Measurements from ENCODE around the gene HSPA5. TPM values are rescaled to one million over a fixed set of nuclear protein-coding genes. Genes with fewer than 3 reads are reported as not detected.

Gene HSPA5
- total and polyA plus RNA-seq, 4 donors: 122 to 431 (median 263) TPM

DNA sequence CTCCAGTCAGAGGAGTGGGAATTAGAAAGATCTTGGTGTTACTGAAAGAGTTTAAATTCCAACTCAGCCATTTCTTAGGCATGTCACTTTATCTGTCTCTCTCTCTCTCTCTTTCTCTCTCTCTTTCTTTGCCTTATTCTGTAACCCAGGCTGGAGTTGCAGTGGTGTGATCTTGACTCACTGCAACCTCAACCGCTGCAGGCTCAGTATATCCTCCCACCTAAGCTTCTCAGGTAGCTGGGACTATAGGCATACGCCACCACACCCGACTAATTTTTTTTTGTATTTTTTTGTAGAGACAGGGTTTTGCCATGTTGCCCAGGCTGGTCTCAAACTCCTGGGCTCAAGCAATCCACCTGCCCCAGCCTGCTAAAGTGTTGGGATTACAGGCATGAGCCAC, 22.5 kb downstream of the HSPA5 start:
- no peak for ATAC-seq (ENCODE audit: insufficient read depth, low FRiP score)
- no peak overlapping the region for H3K4me3 ChIP-seq
- no peak overlapping the region for H3K27ac ChIP-seq (ENCODE audit: low read depth in 1 of 2, low read length in 1 of 2)
- H3K27me3 ChIP-seq (ENCODE audit: control insufficient read depth in 3 of 3, insufficient read depth in 3 of 3, low read length in 2 of 3): no peaks in the 10 kb centered on the region
- H3K36me3 ChIP-seq (ENCODE audit: control insufficient read depth in 4 of 4, insufficient read depth in 4 of 4, low read length in 4 of 4): peaks cover 0 to 16% (median 8%) of the 10 kb centered on the region in 4 donors
- no peaks in the 10 kb centered on the region for H3K4me1 ChIP-seq (ENCODE audit: control insufficient read depth in 5 of 5, insufficient read depth in 5 of 5, low read length in 5 of 5)
- no peak overlapping the region for H3K9ac ChIP-seq (ENCODE audit: insufficient read depth in 1 of 2, low read length in 2 of 2)
- TF ChIP-seq, protein P1, sequence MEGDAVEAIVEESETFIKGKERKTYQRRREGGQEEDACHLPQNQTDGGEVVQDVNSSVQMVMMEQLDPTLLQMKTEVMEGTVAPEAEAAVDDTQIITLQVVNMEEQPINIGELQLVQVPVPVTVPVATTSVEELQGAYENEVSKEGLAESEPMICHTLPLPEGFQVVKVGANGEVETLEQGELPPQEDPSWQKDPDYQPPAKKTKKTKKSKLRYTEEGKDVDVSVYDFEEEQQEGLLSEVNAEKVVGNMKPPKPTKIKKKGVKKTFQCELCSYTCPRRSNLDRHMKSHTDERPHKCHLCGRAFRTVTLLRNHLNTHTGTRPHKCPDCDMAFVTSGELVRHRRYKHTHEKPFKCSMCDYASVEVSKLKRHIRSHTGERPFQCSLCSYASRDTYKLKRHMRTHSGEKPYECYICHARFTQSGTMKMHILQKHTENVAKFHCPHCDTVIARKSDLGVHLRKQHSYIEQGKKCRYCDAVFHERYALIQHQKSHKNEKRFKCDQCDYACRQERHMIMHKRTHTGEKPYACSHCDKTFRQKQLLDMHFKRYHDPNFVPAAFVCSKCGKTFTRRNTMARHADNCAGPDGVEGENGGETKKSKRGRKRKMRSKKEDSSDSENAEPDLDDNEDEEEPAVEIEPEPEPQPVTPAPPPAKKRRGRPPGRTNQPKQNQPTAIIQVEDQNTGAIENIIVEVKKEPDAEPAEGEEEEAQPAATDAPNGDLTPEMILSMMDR (IDR thresholded peaks at IDR 0.05; ENCODE audit: control extremely low read depth, extremely low read depth): no peak
- no peak for DNase-seq
- H3K9me3 ChIP-seq (ENCODE audit: control insufficient read depth in 4 of 4, insufficient read depth in 3 of 4, low read length in 3 of 4): no peaks in the 10 kb centered on the region
- WGBS, 2 donors: 94 to 99% methylated on average over 3 of the region's 3 CpGs

DNA sequence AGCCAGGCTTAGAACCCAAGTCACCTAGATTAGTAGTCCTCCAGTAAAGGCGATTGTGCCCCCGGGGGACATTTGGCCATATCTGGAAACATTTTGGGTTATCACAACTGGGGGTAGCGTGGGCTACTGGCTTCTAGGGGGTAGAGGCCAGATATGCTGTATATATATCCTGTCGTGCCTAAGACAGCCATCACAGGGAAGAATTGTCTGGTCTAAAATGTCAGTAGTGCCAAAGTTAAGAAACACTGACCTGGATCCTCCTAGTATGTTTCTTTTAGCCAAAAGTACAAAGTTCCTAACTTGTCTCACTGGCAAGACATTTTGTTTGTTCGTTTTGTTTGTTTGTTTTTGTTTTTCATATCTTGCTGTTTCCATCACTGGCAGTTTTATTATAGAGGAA, 27.0 kb downstream of the HSPA5 start:
- DNase-seq: no peak
- H3K27ac ChIP-seq (ENCODE audit: low read depth in 1 of 2, low read length in 1 of 2): no peak overlapping the region
- H3K4me1 ChIP-seq (ENCODE audit: control insufficient read depth in 5 of 5, insufficient read depth in 5 of 5, low read length in 5 of 5): no peaks in the 10 kb centered on the region
- TF ChIP-seq, protein P1 (IDR thresholded peaks at IDR 0.05; ENCODE audit: control extremely low read depth, extremely low read depth): no peak
- no peak overlapping the region for H3K9ac ChIP-seq (ENCODE audit: insufficient read depth in 1 of 2, low read length in 2 of 2)
- 86 to 88% methylated on average over 5 of the region's 5 CpGs for WGBS, 2 donors
- no peak for ATAC-seq (ENCODE audit: insufficient read depth, low FRiP score)
- H3K27me3 ChIP-seq (ENCODE audit: control insufficient read depth in 3 of 3, insufficient read depth in 3 of 3, low read length in 2 of 3): no peaks in the 10 kb centered on the region
- H3K4me3 ChIP-seq: no peak overlapping the region
- H3K36me3 ChIP-seq (ENCODE audit: control insufficient read depth in 4 of 4, insufficient read depth in 4 of 4, low read length in 4 of 4): peaks cover 3 to 16% (median 11%) of the 10 kb centered on the region in 4 donors
- H3K9me3 ChIP-seq (ENCODE audit: control insufficient read depth in 4 of 4, insufficient read depth in 3 of 4, low read length in 3 of 4): no peaks in the 10 kb centered on the region

DNA sequence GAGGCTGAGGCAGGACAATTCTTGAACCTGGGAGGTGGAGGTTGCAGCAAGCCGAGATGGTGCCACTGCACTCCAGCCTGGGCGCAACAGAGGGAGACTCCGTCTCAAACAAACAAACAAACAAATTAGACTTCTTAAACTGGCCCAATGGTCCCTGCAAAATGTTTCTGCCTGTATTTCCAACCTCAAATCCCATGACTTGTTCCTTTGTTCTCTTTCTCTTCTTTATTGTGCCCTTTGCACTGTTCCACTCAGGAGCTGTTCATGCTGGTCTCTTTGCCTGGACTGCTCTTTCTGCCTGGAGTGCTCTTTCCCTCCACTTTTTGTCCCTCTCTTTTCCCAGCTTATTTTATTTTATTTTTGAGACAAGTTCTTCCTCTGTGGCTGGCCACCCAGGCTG, 36.7 kb downstream of the HSPA5 start:
- H3K9ac ChIP-seq (ENCODE audit: insufficient read depth in 1 of 2, low read length in 2 of 2): no peak overlapping the region
- TF ChIP-seq, protein P1 (IDR thresholded peaks at IDR 0.05; ENCODE audit: control extremely low read depth, extremely low read depth): no peak
- no peaks in the 10 kb centered on the region for H3K9me3 ChIP-seq (ENCODE audit: control insufficient read depth in 4 of 4, insufficient read depth in 3 of 4, low read length in 3 of 4)
- H3K27ac ChIP-seq (ENCODE audit: low read depth in 1 of 2, low read length in 1 of 2): no peak overlapping the region
- ATAC-seq (ENCODE audit: insufficient read depth, low FRiP score) (no peak), DNase-seq (no peak)
- peaks cover 0 to 3% (median 0%) of the 10 kb centered on the region in 5 donors for H3K4me1 ChIP-seq (ENCODE audit: control insufficient read depth in 5 of 5, insufficient read depth in 5 of 5, low read length in 5 of 5)
- H3K4me3 ChIP-seq: no peak overlapping the region
- peaks cover 0 to 20% (median 9%) of the 10 kb centered on the region in 4 donors for H3K36me3 ChIP-seq (ENCODE audit: control insufficient read depth in 4 of 4, insufficient read depth in 4 of 4, low read length in 4 of 4)
- WGBS, 2 donors: 82 to 96% methylated on average over 3 of the region's 3 CpGs
- H3K27me3 ChIP-seq (ENCODE audit: control insufficient read depth in 3 of 3, insufficient read depth in 3 of 3, low read length in 2 of 3): no peaks in the 10 kb centered on the region
